Loucy (cell line): ENCODE measurements around the gene PATZ1.
A peak's percentile ranks its signal among the peaks of the same experiment; 100 is the strongest.

Experiments used
- H2AFZ ChIP-seq: fragments of 200-600 bp; sonication (generic); 2 replicates; pipeline ENCODE4 v1.6.0; 2016; ENCODE audit warnings: antibody characterized with exemption, mild to moderate bottlenecking, low read length, moderate library complexity
- H3F3A ChIP-seq: fragments of 200-600 bp; 2 replicates; pipeline ENCODE4 v1.6.0; 2016; ENCODE audit warnings: antibody characterized with exemption, low read depth, mild to moderate bottlenecking
- H3K27me3 ChIP-seq: fragments of 200-600 bp; sonication (generic); 2 replicates; pipeline ENCODE4 v1.6.1; 2014; ENCODE audit warnings: low read length, mild to moderate bottlenecking; ENCODE audit not compliant: insufficient read depth, poor library complexity, severe bottlenecking
- H3K36me3 ChIP-seq: fragments of 200-600 bp; sonication (generic); 2 replicates; pipeline ENCODE4 v1.6.1; 2016; ENCODE audit warnings: low read length; ENCODE audit not compliant: insufficient read depth
- H3K4me1 ChIP-seq: fragments of 200-600 bp; sonication (generic); 2 replicates; pipeline ENCODE4 v1.5.1; 2014; ENCODE audit warnings: low read length, mild to moderate bottlenecking; ENCODE audit not compliant: insufficient read depth, poor library complexity, severe bottlenecking
- H3K4me2 ChIP-seq: fragments of 200-600 bp; sonication (generic); 2 replicates; pipeline ENCODE4 v1.6.0; 2014; ENCODE audit warnings: antibody characterized with exemption, low read length, low read depth, mild to moderate bottlenecking; ENCODE audit not compliant: poor library complexity, severe bottlenecking
- H3K4me3 ChIP-seq: fragments of 200-600 bp; sonication (generic); 2 replicates; pipeline ENCODE4 v1.5.1; 2014; ENCODE audit warnings: low read length, mild to moderate bottlenecking, mixed read lengths; ENCODE audit not compliant: poor library complexity, severe bottlenecking
- H3K79me2 ChIP-seq: fragments of 200-600 bp; sonication (generic); 2 replicates; pipeline ENCODE4 v1.6.1; 2014; ENCODE audit warnings: low read length; ENCODE audit not compliant: insufficient read depth
- H3K9ac ChIP-seq: fragments of 200-600 bp; sonication (generic); 2 replicates; pipeline ENCODE4 v1.6.0; 2014; ENCODE audit warnings: mild to moderate bottlenecking, low read depth, low read length, moderate library complexity; ENCODE audit not compliant: poor library complexity, severe bottlenecking
- H3K9me2 ChIP-seq: fragments of 200-600 bp; sonication (generic); replicated peaks from 2 replicates; pipeline ENCODE4 v1.6.1; 2016; ENCODE audit warnings: low read depth, low read length, mixed read lengths
- H3K9me3 ChIP-seq: fragments of 200-600 bp; sonication (generic); 2 replicates; pipeline ENCODE4 v1.6.1; 2014; ENCODE audit warnings: mild to moderate bottlenecking, antibody characterized with exemption, low read length, low read depth; ENCODE audit not compliant: insufficient read depth
- H4K20me1 ChIP-seq: fragments of 200-600 bp; sonication (generic); 2 replicates; pipeline ENCODE4 v1.6.0; 2014; ENCODE audit warnings: antibody characterized with exemption, low read length, mild to moderate bottlenecking; ENCODE audit not compliant: insufficient read depth, poor library complexity, severe bottlenecking
- EZH2phosphoT487 ChIP-seq: fragments of 200-600 bp; IDR thresholded peaks from 2 replicates; pipeline ENCODE4 v1.6.1; 2018; ENCODE audit warnings: antibody characterized with exemption, mild to moderate bottlenecking, moderate library complexity, borderline replicate concordance
- TF ChIP-seq, protein P1 (sequence below): fragments of 200-600 bp; sonication (generic); conservative IDR thresholded peaks from 2 replicates; pipeline ENCODE4 v1.5.1; 2014; ENCODE audit warnings: mild to moderate bottlenecking, antibody characterized with exemption, low read length

The PATZ1 gene

DNA sequence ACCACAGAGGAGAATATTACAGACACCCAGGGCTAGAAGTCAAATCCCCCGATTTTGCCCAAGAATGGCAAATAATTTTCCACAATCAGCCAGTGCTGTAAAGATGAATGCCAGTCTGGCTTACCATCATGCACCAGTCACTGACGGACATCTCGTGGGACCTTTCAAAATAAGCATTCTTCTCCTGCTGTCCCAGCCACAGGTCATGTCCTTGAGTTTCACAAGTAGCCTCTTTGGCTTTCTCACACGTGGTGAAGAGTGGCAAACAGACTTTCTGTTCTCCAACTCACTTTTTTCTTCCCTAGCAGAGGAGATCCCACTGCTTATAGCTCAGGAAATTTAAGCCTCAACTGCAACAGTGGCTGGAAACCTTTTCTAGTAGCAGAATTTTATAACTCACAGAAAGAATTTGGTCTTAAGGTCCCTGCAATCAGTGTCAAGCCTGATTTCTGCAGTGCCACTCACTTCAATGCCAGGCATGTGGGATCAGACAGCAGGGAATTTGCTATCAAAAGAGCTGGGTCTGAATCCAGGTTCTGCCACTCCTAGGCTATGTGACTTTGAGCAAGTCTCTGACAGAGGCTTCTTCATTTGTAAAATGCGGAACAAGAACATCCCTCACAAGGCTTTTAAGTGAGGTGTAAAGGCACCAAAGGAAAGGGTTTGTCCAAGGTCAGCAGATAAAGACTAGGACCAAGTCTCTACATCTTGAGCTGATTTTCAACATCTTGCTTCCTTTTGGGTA, 57.5 kb downstream of the PATZ1 start:
- Histone ChIP-seq H3K4me3 (peak overlapping the region; percentile 87), H3K9me2 (no peaks in the 10 kb centered on the region), H2AFZ (no peak overlapping the region), H3K9me3 (no peaks in the 10 kb centered on the region), H3K79me2 (peaks cover 24% of the 10 kb centered on the region; the same call in 1 of the 2 replicates), H4K20me1 (peaks cover 6% of the 10 kb centered on the region), H3K4me2 (peak overlapping the region; percentile 95), H3F3A (peaks cover 9% of the 10 kb centered on the region; the same call in 1 of the 2 replicates), H3K36me3 (no peaks in the 10 kb centered on the region), H3K27me3 (no peaks in the 10 kb centered on the region), H3K4me1 (peaks cover 70% of the 10 kb centered on the region), H3K9ac (peak overlapping the region; percentile 44)
- no peak for TF ChIP-seq EZH2phosphoT487
- TF ChIP-seq, protein P1, sequence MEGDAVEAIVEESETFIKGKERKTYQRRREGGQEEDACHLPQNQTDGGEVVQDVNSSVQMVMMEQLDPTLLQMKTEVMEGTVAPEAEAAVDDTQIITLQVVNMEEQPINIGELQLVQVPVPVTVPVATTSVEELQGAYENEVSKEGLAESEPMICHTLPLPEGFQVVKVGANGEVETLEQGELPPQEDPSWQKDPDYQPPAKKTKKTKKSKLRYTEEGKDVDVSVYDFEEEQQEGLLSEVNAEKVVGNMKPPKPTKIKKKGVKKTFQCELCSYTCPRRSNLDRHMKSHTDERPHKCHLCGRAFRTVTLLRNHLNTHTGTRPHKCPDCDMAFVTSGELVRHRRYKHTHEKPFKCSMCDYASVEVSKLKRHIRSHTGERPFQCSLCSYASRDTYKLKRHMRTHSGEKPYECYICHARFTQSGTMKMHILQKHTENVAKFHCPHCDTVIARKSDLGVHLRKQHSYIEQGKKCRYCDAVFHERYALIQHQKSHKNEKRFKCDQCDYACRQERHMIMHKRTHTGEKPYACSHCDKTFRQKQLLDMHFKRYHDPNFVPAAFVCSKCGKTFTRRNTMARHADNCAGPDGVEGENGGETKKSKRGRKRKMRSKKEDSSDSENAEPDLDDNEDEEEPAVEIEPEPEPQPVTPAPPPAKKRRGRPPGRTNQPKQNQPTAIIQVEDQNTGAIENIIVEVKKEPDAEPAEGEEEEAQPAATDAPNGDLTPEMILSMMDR, result no peak

DNA sequence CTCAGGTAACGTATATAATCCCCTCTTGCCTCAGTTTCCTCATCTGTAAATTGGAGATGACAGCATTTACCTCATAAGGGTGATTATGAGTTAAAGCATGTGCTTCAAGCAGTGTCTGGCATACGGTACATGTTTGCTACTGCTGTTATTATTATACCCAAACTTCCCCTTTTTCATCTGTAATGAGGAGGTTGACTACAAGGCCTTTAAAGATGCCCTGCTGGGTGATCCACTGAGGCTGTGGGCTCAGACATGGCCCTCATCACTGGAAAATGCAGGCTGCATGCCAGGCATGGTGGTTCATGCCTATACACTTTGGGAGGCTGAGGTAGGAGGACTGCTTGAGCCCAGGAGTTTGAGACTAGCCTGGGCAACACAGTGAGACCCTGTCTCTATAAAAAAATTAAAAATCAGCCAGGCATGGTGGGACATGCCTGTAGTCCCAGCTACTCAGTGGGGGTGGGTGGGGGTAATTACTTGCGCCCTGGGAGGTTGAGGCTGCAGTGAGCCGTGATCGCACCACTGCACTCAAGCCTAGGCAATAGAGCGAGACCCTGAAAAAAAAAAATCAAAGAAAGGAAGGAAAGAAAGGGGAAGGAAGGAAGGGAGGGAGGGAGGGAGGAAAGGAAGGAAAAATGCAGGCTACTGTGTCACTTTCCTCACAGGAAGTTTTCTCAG, 58.2 kb downstream of the PATZ1 start:
- Histone ChIP-seq H3K36me3 (peaks cover 2% of the 10 kb centered on the region; the same call in 1 of the 2 replicates), H3K4me1 (peaks cover 64% of the 10 kb centered on the region), H3F3A (peaks cover 9% of the 10 kb centered on the region; the same call in 1 of the 2 replicates), H3K27me3 (no peaks in the 10 kb centered on the region), H3K79me2 (peaks cover 24% of the 10 kb centered on the region; the same call in 1 of the 2 replicates), H3K9ac (peak overlapping the region; percentile 44), H3K4me3 (no peak overlapping the region), H3K9me2 (no peaks in the 10 kb centered on the region), H4K20me1 (peaks cover 6% of the 10 kb centered on the region), H3K4me2 (peak overlapping the region; percentile 95), H3K9me3 (no peaks in the 10 kb centered on the region), H2AFZ (no peak overlapping the region)
- TF ChIP-seq, protein P1, result no peak

DNA sequence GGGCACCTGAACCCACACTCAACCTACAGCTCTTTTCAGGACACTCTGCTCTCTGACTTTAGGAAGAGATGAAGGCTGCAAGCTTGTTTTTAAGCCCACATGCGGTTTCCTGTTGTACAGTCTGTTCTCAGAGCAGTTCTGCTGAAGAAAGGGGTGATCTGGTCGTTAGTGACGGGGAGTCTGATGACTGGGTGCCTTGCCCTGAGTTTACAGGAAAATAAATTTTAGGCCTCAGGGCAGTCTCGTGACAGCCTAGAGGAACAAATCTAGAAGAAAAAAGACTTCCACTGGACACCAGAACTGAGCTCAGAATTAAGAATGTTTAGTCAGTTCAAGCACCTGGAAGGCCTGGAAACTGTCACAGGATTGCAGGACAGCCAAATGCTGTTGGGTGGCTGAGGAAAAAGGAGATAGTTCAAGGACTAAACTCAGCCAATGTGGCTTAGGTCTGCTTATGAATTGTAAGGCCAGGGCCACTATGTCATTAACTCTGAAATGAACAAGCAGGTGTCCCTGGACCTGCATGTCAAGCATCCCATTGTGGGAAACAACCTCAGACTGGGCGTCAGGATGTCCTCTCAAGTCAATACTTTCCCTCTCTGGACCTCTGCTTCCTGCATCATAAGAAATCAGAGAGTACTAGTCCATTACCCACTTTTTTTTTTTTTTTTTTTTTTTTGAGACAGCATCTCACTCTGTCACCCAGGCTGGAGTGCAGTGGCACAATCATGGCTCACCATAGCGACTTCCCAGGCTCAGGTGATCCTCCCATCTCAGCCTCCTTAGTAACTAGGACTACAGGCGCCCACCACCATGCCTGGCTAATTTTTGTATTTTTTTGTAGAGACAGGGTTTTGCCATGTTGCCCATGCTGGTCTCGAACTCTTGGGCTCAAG, 59.5 kb downstream of the PATZ1 start:
- Histone ChIP-seq H3K9ac (peak overlapping the region; percentile 60), H3K4me3 (peak overlapping the region; percentile 34), H4K20me1 (peaks cover 6% of the 10 kb centered on the region), H3K79me2 (peaks cover 18% of the 10 kb centered on the region; the same call in 1 of the 2 replicates), H3K36me3 (peaks cover 13% of the 10 kb centered on the region; the same call in 1 of the 2 replicates), H3F3A (peaks cover 9% of the 10 kb centered on the region; the same call in 1 of the 2 replicates), H3K4me1 (peaks cover 52% of the 10 kb centered on the region), H3K4me2 (peak overlapping the region; percentile 61), H3K9me2 (no peaks in the 10 kb centered on the region), H3K9me3 (no peaks in the 10 kb centered on the region), H2AFZ (no peak overlapping the region), H3K27me3 (no peaks in the 10 kb centered on the region)
- TF ChIP-seq EZH2phosphoT487, result no peak
- TF ChIP-seq, protein P1, result no peak
